ENCODE results near the gene RABEP1.
"Not testable (repeated sequence)": the region's sequence is repeated elsewhere in the genome, so short reads cannot be mapped to it uniquely, and the experiment has no call there.

The RABEP1 gene

DNA sequence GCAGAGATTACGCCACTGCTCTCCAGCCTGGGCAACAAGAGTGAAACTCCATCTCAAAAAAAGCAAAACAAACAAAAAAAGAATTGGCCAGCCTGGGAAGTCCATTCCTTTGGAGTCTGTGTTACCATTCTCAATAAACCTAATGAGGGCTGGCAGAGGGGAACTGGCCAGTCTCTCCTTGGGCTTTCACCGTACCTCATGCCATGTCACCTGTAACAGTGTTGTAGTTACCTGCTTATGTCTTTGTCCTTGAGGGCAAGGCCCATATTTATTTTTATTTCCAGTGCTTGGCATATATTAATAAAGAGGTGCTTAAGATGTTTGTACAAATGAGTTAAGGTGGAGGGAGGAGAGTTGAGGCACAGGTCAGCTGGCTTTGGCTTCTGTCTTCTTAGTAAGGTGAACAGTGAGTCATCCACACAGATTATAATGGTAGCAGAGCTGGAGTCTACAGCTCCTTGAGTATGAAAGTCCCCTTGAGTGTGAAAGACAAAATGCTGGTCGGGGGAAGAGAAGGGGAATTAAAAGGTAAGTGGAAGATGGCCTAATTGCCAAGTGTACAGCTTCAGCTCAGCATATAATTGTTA lies 148.4 kb downstream of the RABEP1 start:
- no peak for DNase-seq

DNA sequence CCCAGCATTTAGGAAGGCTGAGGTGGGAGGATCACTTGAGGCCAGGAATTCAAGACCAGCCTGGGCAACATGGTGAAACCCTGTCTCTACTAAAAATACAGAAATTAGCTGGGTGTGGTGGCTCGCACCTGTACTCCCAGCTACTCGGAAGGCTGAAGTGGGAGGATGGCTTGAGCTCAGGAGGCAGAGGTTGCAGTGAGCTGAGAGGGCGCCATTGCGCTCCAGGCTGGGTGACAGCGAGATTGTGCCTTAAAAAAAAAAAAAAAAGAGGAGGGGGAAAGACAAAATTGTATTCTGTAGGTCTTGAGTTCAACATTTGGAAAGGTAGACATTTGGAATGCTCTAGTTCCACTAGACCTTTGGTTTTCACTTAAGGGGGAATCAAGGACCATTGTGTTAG lies 149.2 kb downstream of the RABEP1 start:
- DNase-seq = not testable (repeated sequence)

DNA sequence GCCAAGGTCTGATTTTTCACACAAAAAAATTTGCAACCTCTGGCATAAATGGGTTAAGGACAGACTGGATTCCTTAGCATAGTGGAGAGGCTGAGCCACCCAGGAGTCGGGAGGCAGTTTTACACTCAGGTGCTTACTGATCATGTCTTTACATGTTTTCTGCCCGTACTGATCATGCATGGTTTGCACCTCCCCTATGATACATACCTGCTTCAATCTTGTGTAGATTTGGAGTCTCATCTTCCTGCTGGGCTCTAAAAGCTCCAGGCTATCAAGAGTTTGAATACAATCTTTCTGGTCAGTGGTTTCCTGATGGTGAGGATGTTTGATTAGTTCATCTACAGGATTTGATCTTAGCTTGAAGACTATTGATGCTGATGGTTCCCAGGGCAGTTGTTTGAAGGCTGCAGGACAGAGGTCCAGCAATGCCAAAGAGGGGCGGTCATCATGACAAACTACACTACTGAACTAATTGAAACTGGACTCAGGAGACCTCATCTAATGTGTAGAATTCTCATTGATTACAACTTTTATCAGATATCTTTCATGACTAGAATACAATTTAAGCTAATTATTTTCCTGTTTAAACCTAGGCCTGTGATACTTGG lies 150.0 kb downstream of the RABEP1 start:
- DNase-seq = no peak

DNA sequence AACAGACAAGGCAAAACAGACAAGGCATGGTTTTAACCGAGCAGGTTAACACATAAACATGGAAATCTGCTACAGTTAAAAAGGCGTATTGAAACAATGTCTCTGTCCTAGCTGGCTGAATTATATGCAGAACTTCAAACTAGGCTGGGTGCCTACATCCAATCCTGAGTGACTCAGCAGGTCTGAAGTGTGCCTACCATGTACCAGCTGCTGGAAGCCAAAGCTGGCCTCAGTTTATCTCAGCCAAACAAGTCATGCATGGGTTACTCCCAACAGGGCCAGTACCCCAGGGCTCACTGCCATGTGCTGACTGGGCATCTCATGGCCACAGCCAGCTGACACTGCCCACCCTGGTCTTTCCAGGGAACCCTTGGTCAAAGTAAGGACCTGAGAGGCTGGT lies 152.9 kb downstream of the RABEP1 start:
- DNase-seq = no peak

Data from activated CD4-positive, alpha-beta T cell treated with anti-CD3 and anti-CD28 coated beads for 48 hours (primary cell).